GM21717 (cell line): Measurements from ENCODE around the gene FCGR1A.
A peak's percentile ranks its signal among the peaks of the same experiment; 100 is the strongest.
"Not testable (repeated sequence)": the region's sequence is repeated elsewhere in the genome, so short reads cannot be mapped to it uniquely, and the experiment has no call there.

Experiments
- ATAC-seq: cut with Tn5 transposase; IDR thresholded peaks from one replicate; pipeline ENCODE4 v1.9.1; 2021; ENCODE audit warnings: mild to moderate bottlenecking, moderate library complexity; ENCODE audit not compliant: unreplicated experiment

Gene FCGR1A

GRCh38 chr1:149782600-149782999 lies at the start of gene FCGR1A:
Gene FCGR1A, plus strand, starts transcription at chr1:149782694. Its CDS starts 50 bp downstream, at chr1:149782744.
- ATAC-seq = not testable (repeated sequence)

- ATAC-seq = not testable (repeated sequence)
These were observed 49.7 kb upstream of the FCGR1A start for GRCh38 chr1:149732781-149733180.

GRCh38 chr1:149734692-149735091 lies 47.8 kb upstream of the FCGR1A start:
- ATAC-seq = not testable (repeated sequence)

GRCh38 chr1:149740148-149740581 lies 42.3 kb upstream of the FCGR1A start:
- not testable (repeated sequence) for ATAC-seq

GRCh38 chr1:149740590-149741230 lies 41.8 kb upstream of the FCGR1A start:
- ATAC-seq = not testable (repeated sequence)

GRCh38 chr1:149741914-149742313 lies 40.6 kb upstream of the FCGR1A start:
- not testable (repeated sequence) for ATAC-seq

GRCh38 chr1:149746463-149747356 lies 35.8 kb upstream of the FCGR1A start:
- ATAC-seq = not testable (repeated sequence)

DNA sequence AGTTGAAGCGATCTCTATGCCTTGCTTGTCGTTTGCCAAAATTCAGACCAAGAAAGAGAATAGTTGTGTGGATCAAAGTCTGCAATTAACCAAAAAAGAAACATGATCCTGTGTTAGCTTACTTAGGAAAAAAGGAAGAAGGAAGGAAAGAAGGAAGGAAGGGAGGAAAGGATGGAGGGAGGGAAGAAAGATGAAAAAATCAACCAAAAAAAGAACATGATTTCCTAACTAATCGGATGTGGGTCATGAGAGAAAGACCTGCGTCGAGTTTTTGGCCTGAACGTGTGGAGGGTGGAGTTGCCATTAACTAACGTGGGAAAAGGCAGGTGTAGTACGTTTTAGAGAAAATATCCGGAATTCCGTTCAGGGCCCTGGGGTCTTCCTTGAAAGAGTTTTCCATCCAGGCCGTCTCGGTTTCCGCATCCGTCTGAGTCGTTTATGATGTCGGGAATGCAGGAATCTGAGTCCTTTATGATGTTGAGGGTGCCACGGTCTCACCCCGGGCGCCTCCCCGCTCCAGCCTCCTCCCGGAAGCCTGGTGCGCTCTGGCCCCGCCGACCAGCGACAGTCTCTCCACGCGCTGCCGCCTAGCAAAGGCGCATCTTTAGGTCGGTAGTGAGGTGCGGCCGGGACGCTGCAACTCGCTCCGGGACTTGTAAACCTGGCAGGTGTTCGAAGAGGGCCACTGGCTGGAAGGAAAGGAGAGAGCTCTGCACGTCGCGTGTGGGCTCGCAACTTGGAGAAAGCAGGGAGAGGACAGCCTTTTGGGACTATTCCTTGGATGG lies 34.9 kb upstream of the FCGR1A start:
- not testable (repeated sequence) for ATAC-seq

DNA sequence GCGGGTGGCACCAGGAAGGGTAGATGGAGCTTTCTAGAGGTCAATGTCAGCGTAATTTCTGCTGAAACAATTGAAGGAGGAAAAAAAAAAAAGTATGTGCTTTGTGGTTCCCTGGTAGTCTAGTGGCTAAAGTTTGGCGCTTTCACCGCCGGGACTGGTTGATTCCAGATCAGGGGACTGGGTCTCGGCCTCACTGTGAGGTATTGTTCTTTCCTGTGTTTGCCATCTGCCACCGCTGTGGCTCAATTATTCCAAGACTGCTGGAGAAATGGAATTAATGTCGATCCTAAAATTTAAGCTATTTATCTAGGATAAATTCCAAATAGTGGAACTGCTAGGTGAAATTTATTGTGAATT lies 34.4 kb upstream of the FCGR1A start:
- not testable (repeated sequence) for ATAC-seq

- ATAC-seq = not testable (repeated sequence)
These were observed 31.9 kb upstream of the FCGR1A start for GRCh38 chr1:149750562-149750961.

- ATAC-seq = not testable (repeated sequence)
These were observed 30.3 kb upstream of the FCGR1A start for GRCh38 chr1:149752186-149752585.

- not testable (repeated sequence) for ATAC-seq
These were observed 29.0 kb upstream of the FCGR1A start for GRCh38 chr1:149753466-149753865.

DNA sequence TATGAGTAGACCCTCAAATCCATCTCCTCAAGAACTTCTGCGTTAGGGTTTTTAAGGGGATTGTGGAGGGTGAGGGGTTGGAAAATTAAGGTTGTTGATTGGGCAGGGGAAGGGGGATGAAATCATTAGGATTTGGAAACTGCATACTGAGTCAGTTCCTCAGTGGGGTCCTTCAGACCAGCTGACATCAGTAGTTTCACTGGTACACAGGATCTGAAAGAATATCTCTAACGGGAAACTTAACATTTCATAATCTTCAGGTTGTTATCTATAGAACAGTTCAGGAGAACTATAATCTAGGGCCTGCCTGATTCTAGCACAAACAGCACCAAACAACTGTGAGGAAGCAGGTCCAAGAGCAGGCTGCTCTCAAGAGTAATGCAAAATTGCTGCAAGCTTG lies 27.2 kb upstream of the FCGR1A start:
- not testable (repeated sequence) for ATAC-seq

DNA sequence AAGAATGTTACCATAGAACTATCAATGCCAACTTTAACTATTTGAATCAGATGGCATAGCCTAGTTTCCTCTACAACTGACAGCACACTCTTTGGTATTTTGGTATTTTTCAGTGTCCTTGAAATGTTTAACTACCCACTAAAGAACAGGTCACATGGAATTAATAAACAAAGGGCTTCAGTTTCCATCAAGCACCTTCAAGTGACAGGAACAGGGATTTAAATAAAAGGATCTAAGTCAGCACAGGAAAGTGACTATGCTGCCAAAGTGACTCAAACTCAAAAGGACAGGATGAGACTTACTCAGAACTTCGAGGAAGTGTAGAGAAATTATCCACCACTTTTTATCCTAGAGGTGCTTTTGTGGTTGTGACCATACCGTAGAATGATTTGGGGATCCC lies 20.2 kb upstream of the FCGR1A start:
- not testable (repeated sequence) for ATAC-seq

GRCh38 chr1:149764087-149764800 lies 18.2 kb upstream of the FCGR1A start:
- ATAC-seq = not testable (repeated sequence)

GRCh38 chr1:149766241-149766640 lies 16.3 kb upstream of the FCGR1A start:
- ATAC-seq = not testable (repeated sequence)

GRCh38 chr1:149769216-149769615 lies 13.3 kb upstream of the FCGR1A start:
- ATAC-seq = not testable (repeated sequence)

GRCh38 chr1:149770661-149771060 lies 11.8 kb upstream of the FCGR1A start:
- not testable (repeated sequence) for ATAC-seq

DNA sequence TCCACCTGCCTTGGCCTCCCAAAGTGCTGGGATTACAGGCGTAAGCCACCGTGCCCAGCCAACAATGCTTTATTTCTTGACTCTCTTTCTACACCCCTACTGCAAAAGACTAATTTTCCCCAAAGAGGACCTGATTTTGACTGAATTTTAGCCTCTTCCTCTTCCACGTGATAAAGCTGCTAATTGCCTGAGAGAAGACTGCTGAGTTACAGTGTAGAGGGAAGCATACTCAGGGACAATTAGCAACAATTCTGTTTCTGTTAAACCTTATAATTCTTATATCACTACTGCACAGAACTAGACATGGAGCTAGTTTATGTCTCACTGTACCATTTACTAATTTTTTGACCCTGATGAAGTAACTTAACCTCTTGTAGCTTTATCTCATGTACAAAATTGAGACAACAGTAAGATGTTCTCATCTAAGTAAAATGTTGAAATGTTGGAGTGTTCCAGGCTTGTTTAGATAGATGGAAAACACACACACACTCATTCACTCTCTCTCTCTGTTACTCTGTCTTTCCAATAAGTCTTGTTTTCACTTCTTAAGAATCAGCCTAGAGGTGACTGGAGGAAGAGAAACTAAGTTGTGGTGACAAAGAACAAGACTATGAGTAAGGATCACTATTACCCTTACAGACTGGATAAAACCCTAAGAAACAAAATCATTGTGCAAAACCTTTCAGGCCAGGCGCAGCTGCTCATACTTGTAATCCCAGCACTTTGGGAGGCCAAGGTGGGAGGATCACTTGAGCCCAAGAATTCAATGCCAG lies 10.7 kb upstream of the FCGR1A start:
- ATAC-seq = peak; percentile 99
